ENCODE data around the gene CENPX.
A peak's percentile ranks its signal among the peaks of the same experiment; 100 is the strongest.

The CENPX gene

DNA sequence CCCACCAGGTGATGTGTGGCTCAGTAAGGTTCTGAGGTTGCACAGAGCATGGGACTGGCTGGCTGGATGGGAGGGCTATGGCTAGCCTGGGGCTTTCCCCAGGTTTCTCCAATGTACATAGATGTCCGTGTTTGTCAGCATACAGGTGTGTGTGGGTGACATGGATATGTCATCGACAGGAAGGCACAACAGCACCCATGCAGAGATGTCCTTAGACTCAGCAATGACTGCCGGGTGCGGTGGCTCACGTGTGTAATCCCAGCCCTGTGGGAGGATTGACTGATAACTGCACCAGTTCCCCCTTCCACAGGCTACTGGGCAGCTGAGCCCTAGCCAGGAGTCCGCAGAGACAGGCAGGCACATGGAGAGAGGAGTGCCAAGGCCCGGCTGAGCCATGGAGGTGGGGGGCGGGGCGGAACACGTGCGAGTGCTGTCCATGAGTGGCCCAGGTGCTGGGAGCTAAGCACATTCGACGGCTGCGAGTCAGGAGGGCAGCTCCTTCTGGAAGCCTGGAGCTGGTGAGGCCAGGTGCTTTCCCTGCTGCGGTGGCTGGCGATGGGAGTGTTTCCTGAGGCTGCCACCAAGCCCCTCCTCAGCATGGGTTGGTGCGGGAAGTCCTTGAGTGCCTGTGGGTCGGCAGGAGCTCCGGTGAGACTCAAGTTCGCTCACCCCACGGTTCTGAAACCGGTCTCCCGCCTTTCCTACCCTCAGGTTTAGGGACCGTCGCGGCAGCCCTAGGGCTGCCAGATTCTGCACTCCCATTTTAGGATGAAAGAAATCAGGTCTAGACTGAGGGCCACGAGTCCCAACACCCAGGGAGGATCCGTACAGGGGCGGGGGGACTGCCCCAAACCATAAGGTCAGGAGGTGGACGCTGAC lies 46.1 kb downstream of the CENPX start:
- TF ChIP-seq OSR1 (CRISPR knock-in tag; IDR thresholded peaks at IDR 0.05) (no peak), CSRNP3 (CRISPR knock-in tag; IDR thresholded peaks at IDR 0.05) (no peak), CSDC2 (CRISPR knock-in tag; IDR thresholded peaks at IDR 0.05) (no peak), POU6F1 (CRISPR knock-in tag; IDR thresholded peaks at IDR 0.05; ENCODE audit: borderline replicate concordance, low read depth) (no peak), ARNTL (CRISPR knock-in tag; IDR thresholded peaks at IDR 0.05; ENCODE audit: borderline replicate concordance, low read depth) (no peak), ESRRG (CRISPR knock-in tag; IDR thresholded peaks at IDR 0.05) (no peak), ZNF8 (CRISPR knock-in tag; IDR thresholded peaks at IDR 0.05) (no peak), GLIS3 (CRISPR knock-in tag; IDR thresholded peaks at IDR 0.05) (no peak), ZNF565 (CRISPR knock-in tag; conservative IDR thresholded peaks at IDR 0.05; ENCODE audit: low read depth) (no peak), RARB (CRISPR knock-in tag; IDR thresholded peaks at IDR 0.05) (no peak), PATZ1 (CRISPR knock-in tag; IDR thresholded peaks at IDR 0.05; ENCODE audit: borderline replicate concordance) (no peak), ZC3H10 (CRISPR knock-in tag; IDR thresholded peaks at IDR 0.05) (no peak), PPARA (CRISPR knock-in tag; IDR thresholded peaks at IDR 0.05; ENCODE audit: borderline replicate concordance) (no peak), ZNF70 (CRISPR knock-in tag; IDR thresholded peaks at IDR 0.05) (no peak), SNAI2 (CRISPR knock-in tag; IDR thresholded peaks at IDR 0.05) (no peak), CREB5 (CRISPR knock-in tag; IDR thresholded peaks at IDR 0.05; ENCODE audit: low read depth) (no peak), BACH2 (CRISPR knock-in tag; IDR thresholded peaks at IDR 0.05; ENCODE audit: borderline replicate concordance) (no peak), ZFP3 (CRISPR knock-in tag; IDR thresholded peaks at IDR 0.05) (no peak)
- peak; percentile 40 for ATAC-seq

DNA sequence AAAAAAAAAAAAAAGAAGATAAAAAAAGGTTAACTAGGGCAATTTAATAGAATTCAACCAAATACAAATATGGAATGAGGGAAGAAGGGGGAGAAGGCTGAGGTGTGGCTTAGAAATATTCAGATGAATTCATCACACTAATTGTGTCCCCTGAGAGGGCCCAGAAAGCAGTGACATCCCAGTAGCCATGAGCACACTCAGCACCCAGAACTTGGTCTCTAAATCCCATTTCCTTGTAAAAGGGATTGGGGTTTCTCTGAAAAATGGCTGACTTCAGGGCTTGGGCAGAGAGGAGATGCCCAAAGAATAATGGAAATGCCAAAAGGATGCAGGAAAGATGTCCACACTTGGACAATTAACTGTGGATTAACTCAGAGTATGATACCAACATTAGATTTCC lies 49.2 kb downstream of the CENPX start:
- ATAC-seq, result no peak
- TF ChIP-seq ARNTL (CRISPR knock-in tag; IDR thresholded peaks at IDR 0.05; ENCODE audit: borderline replicate concordance, low read depth) (no peak), ZFP3 (CRISPR knock-in tag; IDR thresholded peaks at IDR 0.05) (no peak), TCF4 (CRISPR knock-in tag; IDR thresholded peaks at IDR 0.05; ENCODE audit: borderline replicate concordance) (no peak), OSR1 (CRISPR knock-in tag; IDR thresholded peaks at IDR 0.05) (no peak), ZNF70 (CRISPR knock-in tag; IDR thresholded peaks at IDR 0.05) (no peak), ZNF565 (CRISPR knock-in tag; conservative IDR thresholded peaks at IDR 0.05; ENCODE audit: low read depth) (no peak), ESRRG (CRISPR knock-in tag; IDR thresholded peaks at IDR 0.05) (no peak), RARB (CRISPR knock-in tag; IDR thresholded peaks at IDR 0.05) (no peak), BACH2 (CRISPR knock-in tag; IDR thresholded peaks at IDR 0.05; ENCODE audit: borderline replicate concordance) (no peak), ZFP30 (CRISPR knock-in tag; IDR thresholded peaks at IDR 0.05) (no peak)

DNA sequence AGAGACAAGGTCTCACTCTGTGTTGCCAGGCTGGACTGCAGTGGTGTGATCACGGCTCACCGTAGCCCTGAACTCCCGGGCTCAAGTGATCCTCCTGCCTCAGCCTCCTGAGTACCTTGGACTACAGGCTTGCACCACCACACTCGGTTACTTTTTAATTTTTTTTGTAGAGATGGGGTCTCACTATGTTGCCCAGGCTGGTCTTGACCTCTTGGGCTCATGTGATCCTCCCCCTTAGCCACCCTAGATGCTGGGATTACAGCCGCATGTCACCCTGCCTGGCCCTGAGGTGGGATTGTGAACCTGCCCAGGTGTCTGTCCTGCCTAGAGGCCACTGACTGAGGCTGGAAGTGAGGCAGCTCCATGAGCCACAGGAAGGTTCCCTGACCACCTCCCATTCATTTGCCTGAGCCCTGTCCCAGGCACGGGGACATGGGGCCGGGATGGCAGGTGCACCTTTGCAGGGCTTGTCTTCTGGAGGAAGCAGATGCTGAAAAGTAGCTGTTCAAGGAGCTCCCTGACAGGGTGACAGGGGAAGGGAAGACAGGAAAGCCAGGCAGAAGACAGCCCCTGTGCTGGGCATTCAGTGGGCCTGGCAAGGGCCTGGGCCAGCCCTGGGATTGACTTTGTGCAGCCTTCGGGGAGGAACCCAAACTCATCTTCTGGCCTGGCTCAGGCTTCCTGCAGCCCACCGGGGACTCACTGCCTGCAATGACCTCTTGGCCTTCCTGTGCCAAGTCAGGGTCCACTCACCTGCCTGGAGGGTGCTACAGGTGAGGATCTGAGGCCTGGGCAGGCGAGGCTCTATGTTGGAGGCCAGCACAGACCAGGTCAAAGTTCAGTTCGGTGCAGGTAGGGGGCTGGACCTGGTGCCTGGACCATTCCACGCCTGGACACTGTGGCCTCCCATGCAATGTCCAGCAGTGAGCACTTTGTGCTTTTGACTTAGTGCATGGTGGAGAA lies 53.5 kb downstream of the CENPX start:
- TF ChIP-seq ZNF70 (CRISPR knock-in tag; IDR thresholded peaks at IDR 0.05), result no peak
- no peak for TF ChIP-seq ISL1 (CRISPR knock-in tag; IDR thresholded peaks at IDR 0.05)
- no peak for TF ChIP-seq SNAI2 (CRISPR knock-in tag; IDR thresholded peaks at IDR 0.05)
- ATAC-seq, result no peak
